ENCODE measurements around the gene MYO7B. TPM values are rescaled to one million over a fixed set of nuclear protein-coding genes. Genes with fewer than 3 reads are reported as not detected.

MYO7B gene
- polyA plus RNA-seq, 1 of the 3 experiments (the other 2 are of a cell fraction), result 0.08 TPM

DNA sequence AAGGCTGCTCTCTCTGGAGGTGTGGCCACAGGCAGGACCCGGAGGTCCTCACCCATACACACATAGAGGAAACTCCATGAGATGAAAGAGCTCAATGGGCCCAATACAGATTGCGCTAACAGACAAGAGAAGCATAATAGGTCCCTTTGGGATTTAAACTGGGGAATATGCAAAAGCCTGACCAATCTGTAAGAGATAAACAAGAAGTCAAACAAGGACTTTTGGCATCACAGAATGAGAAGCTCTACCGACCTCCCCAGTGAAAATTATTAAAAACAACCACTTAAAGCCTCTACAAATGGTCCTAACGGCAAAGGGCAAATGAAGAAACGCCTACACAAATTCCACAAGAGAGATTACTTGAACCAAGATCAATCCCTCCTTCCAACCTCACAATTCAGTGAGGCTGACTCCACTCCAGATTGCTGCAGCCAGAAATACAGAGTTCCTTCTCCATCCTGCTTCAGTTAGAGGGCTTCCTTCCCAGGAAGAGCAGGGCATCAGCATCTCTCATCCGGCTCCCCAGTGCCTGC is 20.0 kb upstream of the MYO7B start:
- peaks cover 50% of the 10 kb centered on the region for H4K20me1 ChIP-seq (ENCODE audit: insufficient read depth)
- no peak overlapping the region for H3K4me3 ChIP-seq (ENCODE audit: low read depth in 2 of 2, low read length in 1 of 2)
- H3K27ac ChIP-seq (ENCODE audit: low read depth in 2 of 2, low read length in 1 of 2), result no peak overlapping the region
- TF ChIP-seq, protein P1, sequence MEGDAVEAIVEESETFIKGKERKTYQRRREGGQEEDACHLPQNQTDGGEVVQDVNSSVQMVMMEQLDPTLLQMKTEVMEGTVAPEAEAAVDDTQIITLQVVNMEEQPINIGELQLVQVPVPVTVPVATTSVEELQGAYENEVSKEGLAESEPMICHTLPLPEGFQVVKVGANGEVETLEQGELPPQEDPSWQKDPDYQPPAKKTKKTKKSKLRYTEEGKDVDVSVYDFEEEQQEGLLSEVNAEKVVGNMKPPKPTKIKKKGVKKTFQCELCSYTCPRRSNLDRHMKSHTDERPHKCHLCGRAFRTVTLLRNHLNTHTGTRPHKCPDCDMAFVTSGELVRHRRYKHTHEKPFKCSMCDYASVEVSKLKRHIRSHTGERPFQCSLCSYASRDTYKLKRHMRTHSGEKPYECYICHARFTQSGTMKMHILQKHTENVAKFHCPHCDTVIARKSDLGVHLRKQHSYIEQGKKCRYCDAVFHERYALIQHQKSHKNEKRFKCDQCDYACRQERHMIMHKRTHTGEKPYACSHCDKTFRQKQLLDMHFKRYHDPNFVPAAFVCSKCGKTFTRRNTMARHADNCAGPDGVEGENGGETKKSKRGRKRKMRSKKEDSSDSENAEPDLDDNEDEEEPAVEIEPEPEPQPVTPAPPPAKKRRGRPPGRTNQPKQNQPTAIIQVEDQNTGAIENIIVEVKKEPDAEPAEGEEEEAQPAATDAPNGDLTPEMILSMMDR (IDR thresholded peaks at IDR 0.05), result no peak
- TF ChIP-seq, protein P2, sequence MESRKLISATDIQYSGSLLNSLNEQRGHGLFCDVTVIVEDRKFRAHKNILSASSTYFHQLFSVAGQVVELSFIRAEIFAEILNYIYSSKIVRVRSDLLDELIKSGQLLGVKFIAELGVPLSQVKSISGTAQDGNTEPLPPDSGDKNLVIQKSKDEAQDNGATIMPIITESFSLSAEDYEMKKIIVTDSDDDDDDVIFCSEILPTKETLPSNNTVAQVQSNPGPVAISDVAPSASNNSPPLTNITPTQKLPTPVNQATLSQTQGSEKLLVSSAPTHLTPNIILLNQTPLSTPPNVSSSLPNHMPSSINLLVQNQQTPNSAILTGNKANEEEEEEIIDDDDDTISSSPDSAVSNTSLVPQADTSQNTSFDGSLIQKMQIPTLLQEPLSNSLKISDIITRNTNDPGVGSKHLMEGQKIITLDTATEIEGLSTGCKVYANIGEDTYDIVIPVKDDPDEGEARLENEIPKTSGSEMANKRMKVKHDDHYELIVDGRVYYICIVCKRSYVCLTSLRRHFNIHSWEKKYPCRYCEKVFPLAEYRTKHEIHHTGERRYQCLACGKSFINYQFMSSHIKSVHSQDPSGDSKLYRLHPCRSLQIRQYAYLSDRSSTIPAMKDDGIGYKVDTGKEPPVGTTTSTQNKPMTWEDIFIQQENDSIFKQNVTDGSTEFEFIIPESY (IDR thresholded peaks at IDR 0.05; ENCODE audit: borderline replicate concordance, low read depth), result no peak
- no peak for TF ChIP-seq RCOR1 (IDR thresholded peaks at IDR 0.05; ENCODE audit: low read length)
- TF ChIP-seq, protein P3, sequence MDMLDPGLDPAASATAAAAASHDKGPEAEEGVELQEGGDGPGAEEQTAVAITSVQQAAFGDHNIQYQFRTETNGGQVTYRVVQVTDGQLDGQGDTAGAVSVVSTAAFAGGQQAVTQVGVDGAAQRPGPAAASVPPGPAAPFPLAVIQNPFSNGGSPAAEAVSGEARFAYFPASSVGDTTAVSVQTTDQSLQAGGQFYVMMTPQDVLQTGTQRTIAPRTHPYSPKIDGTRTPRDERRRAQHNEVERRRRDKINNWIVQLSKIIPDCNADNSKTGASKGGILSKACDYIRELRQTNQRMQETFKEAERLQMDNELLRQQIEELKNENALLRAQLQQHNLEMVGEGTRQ (IDR thresholded peaks at IDR 0.05; ENCODE audit: borderline replicate concordance, low read depth, low read length), result no peak
- TF ChIP-seq, protein P4, sequence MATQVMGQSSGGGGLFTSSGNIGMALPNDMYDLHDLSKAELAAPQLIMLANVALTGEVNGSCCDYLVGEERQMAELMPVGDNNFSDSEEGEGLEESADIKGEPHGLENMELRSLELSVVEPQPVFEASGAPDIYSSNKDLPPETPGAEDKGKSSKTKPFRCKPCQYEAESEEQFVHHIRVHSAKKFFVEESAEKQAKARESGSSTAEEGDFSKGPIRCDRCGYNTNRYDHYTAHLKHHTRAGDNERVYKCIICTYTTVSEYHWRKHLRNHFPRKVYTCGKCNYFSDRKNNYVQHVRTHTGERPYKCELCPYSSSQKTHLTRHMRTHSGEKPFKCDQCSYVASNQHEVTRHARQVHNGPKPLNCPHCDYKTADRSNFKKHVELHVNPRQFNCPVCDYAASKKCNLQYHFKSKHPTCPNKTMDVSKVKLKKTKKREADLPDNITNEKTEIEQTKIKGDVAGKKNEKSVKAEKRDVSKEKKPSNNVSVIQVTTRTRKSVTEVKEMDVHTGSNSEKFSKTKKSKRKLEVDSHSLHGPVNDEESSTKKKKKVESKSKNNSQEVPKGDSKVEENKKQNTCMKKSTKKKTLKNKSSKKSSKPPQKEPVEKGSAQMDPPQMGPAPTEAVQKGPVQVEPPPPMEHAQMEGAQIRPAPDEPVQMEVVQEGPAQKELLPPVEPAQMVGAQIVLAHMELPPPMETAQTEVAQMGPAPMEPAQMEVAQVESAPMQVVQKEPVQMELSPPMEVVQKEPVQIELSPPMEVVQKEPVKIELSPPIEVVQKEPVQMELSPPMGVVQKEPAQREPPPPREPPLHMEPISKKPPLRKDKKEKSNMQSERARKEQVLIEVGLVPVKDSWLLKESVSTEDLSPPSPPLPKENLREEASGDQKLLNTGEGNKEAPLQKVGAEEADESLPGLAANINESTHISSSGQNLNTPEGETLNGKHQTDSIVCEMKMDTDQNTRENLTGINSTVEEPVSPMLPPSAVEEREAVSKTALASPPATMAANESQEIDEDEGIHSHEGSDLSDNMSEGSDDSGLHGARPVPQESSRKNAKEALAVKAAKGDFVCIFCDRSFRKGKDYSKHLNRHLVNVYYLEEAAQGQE (IDR thresholded peaks at IDR 0.05; ENCODE audit: low read depth, low read length), result no peak
- TF ChIP-seq NRF1 (IDR thresholded peaks at IDR 0.05; ENCODE audit: low read depth, low read length), result no peak
- TF ChIP-seq YY1 (IDR thresholded peaks at IDR 0.05; ENCODE audit: low read depth), result no peak
- TF ChIP-seq, protein P5, sequence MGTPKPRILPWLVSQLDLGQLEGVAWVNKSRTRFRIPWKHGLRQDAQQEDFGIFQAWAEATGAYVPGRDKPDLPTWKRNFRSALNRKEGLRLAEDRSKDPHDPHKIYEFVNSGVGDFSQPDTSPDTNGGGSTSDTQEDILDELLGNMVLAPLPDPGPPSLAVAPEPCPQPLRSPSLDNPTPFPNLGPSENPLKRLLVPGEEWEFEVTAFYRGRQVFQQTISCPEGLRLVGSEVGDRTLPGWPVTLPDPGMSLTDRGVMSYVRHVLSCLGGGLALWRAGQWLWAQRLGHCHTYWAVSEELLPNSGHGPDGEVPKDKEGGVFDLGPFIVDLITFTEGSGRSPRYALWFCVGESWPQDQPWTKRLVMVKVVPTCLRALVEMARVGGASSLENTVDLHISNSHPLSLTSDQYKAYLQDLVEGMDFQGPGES (IDR thresholded peaks at IDR 0.05; ENCODE audit: low read depth, low read length), result no peak
- no peak for TF ChIP-seq RAD21 (IDR thresholded peaks at IDR 0.05; ENCODE audit: low read length)
- no peak for TF ChIP-seq FOXM1 (IDR thresholded peaks at IDR 0.05; ENCODE audit: low read depth)
- no peak for TF ChIP-seq NFIC (IDR thresholded peaks at IDR 0.05; ENCODE audit: borderline replicate concordance)
- TF ChIP-seq MXI1 (IDR thresholded peaks at IDR 0.05; ENCODE audit: low read depth, low read length), result no peak
- H3K27me3 ChIP-seq (ENCODE audit: insufficient read depth), result no peaks in the 10 kb centered on the region
- no peak overlapping the region for H3K4me2 ChIP-seq
- no peak overlapping the region for H2AFZ ChIP-seq (ENCODE audit: low read depth)
- POLR2A ChIA-PET, result interaction anchor here (1.3 kb wide), 1 partner anchor 11 kb away, joined by 5 read pairs; the partner anchor contains the start of gene IWS1
- DNase-seq, result no peak
- H3K4me1 ChIP-seq (ENCODE audit: control insufficient read depth in 1 of 2, insufficient read depth in 2 of 2, low read depth in 1 of 2, low read length in 1 of 2), result peaks cover 2 to 16% of the 10 kb centered on the region in 2 experiments; a peak in 2 of 4 replicates
- peaks cover 17% of the 10 kb centered on the region for H3F3A ChIP-seq (replicated peaks; ENCODE audit: insufficient read depth)
- CTCF ChIA-PET, result interaction anchor here (0.9 kb wide), 1 partner anchor 76 kb away, joined by 3 read pairs; no protein-coding TSS in a partner anchor
- H3K9me2 ChIP-seq, result no peaks in the 10 kb centered on the region
- H3K9ac ChIP-seq, result no peak overlapping the region
- no peaks in the 10 kb centered on the region for H3K9me3 ChIP-seq
- WGBS (ENCODE audit: low lambda C conversion rate), result 92% methylated on average over 6 of the region's 6 CpGs
- H3K36me3 ChIP-seq (replicated peaks in 1 of 2; ENCODE audit: control insufficient read depth in 1 of 2, insufficient read depth in 2 of 2, low read length in 1 of 2), result peaks cover 44 to 50% of the 10 kb centered on the region in 2 experiments
- H3K79me2 ChIP-seq (ENCODE audit: insufficient read depth), result peaks cover 100% of the 10 kb centered on the region
